Smooth muscle cell (in vitro differentiated cells): ENCODE data around the gene CERK. TPM values are rescaled to one million over a fixed set of nuclear protein-coding genes. Genes with fewer than 3 reads are reported as not detected.
"Not testable (repeated sequence)": the region's sequence is repeated elsewhere in the genome, so short reads cannot be mapped to it uniquely, and the experiment has no call there.

Source experiments
- DNase-seq: peaks from one replicate; lab custom pipeline; 2025; ENCODE audit not compliant: unreplicated experiment; lab: John Stamatoyannopoulos, UW
- H2AFZ ChIP-seq: fragments of 200-600 bp; sonication (generic); 2 replicates; pipeline ENCODE4 v1.6.0; 2016; ENCODE audit warnings: antibody characterized with exemption, low read depth, mild to moderate bottlenecking
- H3F3A ChIP-seq: fragments of 200-600 bp; sonication (generic); 2 replicates; pipeline ENCODE4 v1.6.0; 2017; ENCODE audit warnings: antibody characterized with exemption, low read depth
- H3K27ac ChIP-seq: fragments of 200-600 bp; sonication (generic); 2 replicates; pipeline ENCODE4 v1.5.1; 2016; ENCODE audit warnings: low read depth, mild to moderate bottlenecking
- H3K27me3 ChIP-seq: fragments of 200-600 bp; sonication (generic); 2 replicates; pipeline ENCODE4 v1.6.1; 2016; ENCODE audit warnings: low read depth, mild to moderate bottlenecking
- H3K36me3 ChIP-seq: fragments of 200-600 bp; sonication (generic); 2 replicates; pipeline ENCODE4 v1.5.1; 2016; ENCODE audit warnings: low read depth
- H3K4me1 ChIP-seq: fragments of 200-600 bp; sonication (generic); 2 replicates; pipeline ENCODE4 v1.5.1; 2016; ENCODE audit warnings: low read depth
- H3K4me2 ChIP-seq: fragments of 200-600 bp; sonication (generic); 2 replicates; pipeline ENCODE4 v1.6.0; 2016; ENCODE audit warnings: mild to moderate bottlenecking
- H3K4me3 ChIP-seq: fragments of 200-600 bp; sonication (generic); 2 replicates; pipeline ENCODE4 v1.5.1; 2016; ENCODE audit warnings: mild to moderate bottlenecking
- H3K79me2 ChIP-seq: fragments of 200-600 bp; sonication (generic); 2 replicates; pipeline ENCODE4 v1.6.0; 2016; ENCODE audit warnings: low read depth, mild to moderate bottlenecking
- H3K9ac ChIP-seq: fragments of 200-600 bp; sonication (generic); 2 replicates; pipeline ENCODE4 v1.6.0; 2016; ENCODE audit warnings: low read depth
- H3K9me3 ChIP-seq: fragments of 200-600 bp; sonication (generic); replicated peaks from 2 replicates; pipeline ENCODE4 v1.5.1; 2016; ENCODE audit warnings: low read depth
- H4K20me1 ChIP-seq: fragments of 200-600 bp; sonication (generic); 2 replicates; pipeline ENCODE4 v1.6.0; 2016; ENCODE audit warnings: low read depth
- CTCF ChIP-seq: fragments of 200-600 bp; sonication (generic); IDR thresholded peaks from 2 replicates; pipeline ENCODE4 v1.5.1; 2017; ENCODE audit warnings: borderline replicate concordance, mild to moderate bottlenecking, antibody characterized with exemption; ENCODE audit not compliant: insufficient read depth, poor library complexity, severe bottlenecking
- WGBS: methylation state at CpG from one replicate; pipeline ENCODE4 v1.1.7; 2016; ENCODE audit warnings: low lambda C conversion rate; 5-methylcytosine and 5-hydroxymethylcytosine counted together
- polyA plus RNA-seq: library from polyadenylated mRNA; unstranded; fragments of >200 nt; fragmentation: Nextera tagmentation; extraction: Ambion mirVana; gene quantifications from 2 replicates; pipeline ENCODE4 v1.2.1, GENCODE V29; 2016
- total RNA-seq: library from RNA; depleted of rRNA; stranded (reverse); fragments of >200 nt; gene quantifications from 2 replicates; pipeline ENCODE4 v1.2.3, GENCODE V29; 2014

Gene CERK, protein sequence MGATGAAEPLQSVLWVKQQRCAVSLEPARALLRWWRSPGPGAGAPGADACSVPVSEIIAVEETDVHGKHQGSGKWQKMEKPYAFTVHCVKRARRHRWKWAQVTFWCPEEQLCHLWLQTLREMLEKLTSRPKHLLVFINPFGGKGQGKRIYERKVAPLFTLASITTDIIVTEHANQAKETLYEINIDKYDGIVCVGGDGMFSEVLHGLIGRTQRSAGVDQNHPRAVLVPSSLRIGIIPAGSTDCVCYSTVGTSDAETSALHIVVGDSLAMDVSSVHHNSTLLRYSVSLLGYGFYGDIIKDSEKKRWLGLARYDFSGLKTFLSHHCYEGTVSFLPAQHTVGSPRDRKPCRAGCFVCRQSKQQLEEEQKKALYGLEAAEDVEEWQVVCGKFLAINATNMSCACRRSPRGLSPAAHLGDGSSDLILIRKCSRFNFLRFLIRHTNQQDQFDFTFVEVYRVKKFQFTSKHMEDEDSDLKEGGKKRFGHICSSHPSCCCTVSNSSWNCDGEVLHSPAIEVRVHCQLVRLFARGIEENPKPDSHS
- total RNA-seq (25.4 and 30.7 TPM in 2 replicates), polyA plus RNA-seq (23.3 and 25.6 TPM in 2 replicates)

DNA sequence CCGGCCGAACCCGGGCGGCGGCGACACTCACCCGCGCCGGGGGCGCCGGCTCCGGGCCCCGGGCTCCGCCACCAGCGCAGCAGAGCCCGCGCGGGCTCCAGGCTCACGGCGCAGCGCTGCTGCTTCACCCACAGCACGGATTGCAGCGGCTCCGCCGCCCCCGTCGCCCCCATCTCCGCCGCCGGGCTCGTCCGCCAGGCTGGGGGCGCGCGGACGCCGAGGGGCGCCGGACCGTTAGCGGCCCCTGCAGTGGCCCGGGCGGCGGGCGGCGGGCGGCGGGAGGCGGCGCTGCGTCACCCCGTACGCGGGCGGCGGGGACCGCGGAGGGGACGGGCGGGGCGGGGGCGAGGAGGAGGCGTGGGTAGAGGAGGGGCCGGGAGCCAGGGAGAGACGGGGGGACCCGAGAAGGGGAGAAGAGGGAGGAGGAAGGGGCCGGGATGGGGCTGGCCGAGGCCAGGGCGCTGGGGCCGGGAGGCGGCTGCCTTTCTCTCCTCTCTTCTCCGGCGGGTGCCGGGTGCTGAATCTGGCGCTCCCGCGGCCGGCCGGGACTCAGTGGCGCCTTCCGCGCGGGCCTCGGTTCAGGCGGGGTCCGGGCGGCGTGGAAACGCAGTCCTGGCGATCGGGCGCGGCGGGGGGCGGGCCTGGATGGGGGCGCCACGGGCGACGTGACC is at the start of gene CERK:
CERK (minus strand) TSS at position 277 of the 671 bp plus-strand sequence; CDS start at position 173, 104 bp downstream.
- Histone ChIP-seq H3K4me2 (peak within 1 kb of the TSS; percentile 99), H3K27me3 (no peaks in the 10 kb centered on the region), H3K9me3 (no peaks in the 10 kb centered on the region), H3K79me2 (peaks cover 54% of the 10 kb centered on the region), H3K9ac (peak within 1 kb of the TSS; percentile 62), H3K4me1 (peaks cover 15% of the 10 kb centered on the region), H3F3A (no peaks in the 10 kb centered on the region), H3K4me3 (peak within 1 kb of the TSS; percentile 91), H3K27ac (peak within 1 kb of the TSS; percentile 47), H4K20me1 (peaks cover 44% of the 10 kb centered on the region), H2AFZ (peak within 1 kb of the TSS; percentile 85), H3K36me3 (no peaks in the 10 kb centered on the region)
- DNase-seq = peak; percentile 53
- no peak for TF ChIP-seq CTCF
- WGBS = 0% methylated on average over 10 of the region's 99 CpGs

- peaks cover 5% of the 10 kb centered on the region for H3K36me3 ChIP-seq
- WGBS = 80% methylated on average over 3 of the region's 3 CpGs
- no peak for DNase-seq
- peaks cover 8% of the 10 kb centered on the region for H3K9me3 ChIP-seq
- H3K79me2 ChIP-seq = peaks cover 37% of the 10 kb centered on the region
- no peak for TF ChIP-seq CTCF
- H3K4me2 ChIP-seq = no peak overlapping the region
- H3K27me3 ChIP-seq = no peaks in the 10 kb centered on the region
- H3F3A ChIP-seq = no peaks in the 10 kb centered on the region
- H3K4me1 ChIP-seq = no peaks in the 10 kb centered on the region
- H3K4me3 ChIP-seq = no peak overlapping the region
- no peak overlapping the region for H3K9ac ChIP-seq
- peaks cover 48% of the 10 kb centered on the region for H4K20me1 ChIP-seq
- H3K27ac ChIP-seq = no peak overlapping the region
- H2AFZ ChIP-seq = no peak overlapping the region
Measured at GRCh38 chr22:46783721-46784120, 45.7 kb upstream of the CERK start.

DNA sequence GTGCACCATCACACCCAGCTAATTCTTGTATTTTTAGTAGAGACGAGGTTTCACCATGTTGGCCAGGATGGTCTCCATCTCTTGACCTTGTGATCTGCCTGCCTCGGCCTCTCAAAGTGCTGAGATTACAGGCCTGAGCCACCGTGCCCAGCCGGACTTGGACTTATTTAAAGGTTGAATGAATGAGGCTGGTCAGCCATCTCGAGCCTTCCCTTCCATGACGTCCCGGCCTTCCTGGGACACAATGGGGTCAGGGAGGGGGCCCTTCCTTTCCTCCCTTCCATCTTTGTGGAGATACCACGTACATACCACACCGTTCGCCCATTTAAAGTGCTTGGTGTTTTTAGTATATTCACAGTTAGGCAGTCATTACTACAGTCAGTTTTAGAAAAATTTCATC is 44.1 kb upstream of the CERK start:
- not testable (repeated sequence) for H3F3A ChIP-seq, H3K36me3 ChIP-seq, DNase-seq, H2AFZ ChIP-seq, H3K27me3 ChIP-seq, H3K9me3 ChIP-seq, H3K4me2 ChIP-seq, H3K27ac ChIP-seq, H3K4me3 ChIP-seq, H3K9ac ChIP-seq, H3K4me1 ChIP-seq
- Histone ChIP-seq H3K79me2 (peaks cover 50% of the 10 kb centered on the region), H4K20me1 (peaks cover 56% of the 10 kb centered on the region)
- WGBS = 97% methylated on average over 10 of the region's 10 CpGs

- Histone ChIP-seq H3K4me2 (no peak overlapping the region), H3K4me1 (no peaks in the 10 kb centered on the region), H3K4me3 (no peak overlapping the region), H3K27ac (no peak overlapping the region), H3K27me3 (no peaks in the 10 kb centered on the region), H3K9me3 (peaks cover 7% of the 10 kb centered on the region), H3K79me2 (peaks cover 48% of the 10 kb centered on the region), H3F3A (no peaks in the 10 kb centered on the region), H4K20me1 (peaks cover 65% of the 10 kb centered on the region), H2AFZ (no peak overlapping the region), H3K9ac (no peak overlapping the region), H3K36me3 (peaks cover 4% of the 10 kb centered on the region)
- 97% methylated on average over 9 of the region's 9 CpGs for WGBS
- no peak for DNase-seq
- no peak for TF ChIP-seq CTCF
Measured at GRCh38 chr22:46781291-46781690, 43.2 kb upstream of the CERK start.
